Measurements from ENCODE around the gene ZDHHC20.

ZDHHC20 gene

GRCh38 chr13:21326155-21327031 is 132.7 kb downstream of the ZDHHC20 start:
- no peak for DNase-seq (ENCODE audit: low read depth, low spot score)

DNA sequence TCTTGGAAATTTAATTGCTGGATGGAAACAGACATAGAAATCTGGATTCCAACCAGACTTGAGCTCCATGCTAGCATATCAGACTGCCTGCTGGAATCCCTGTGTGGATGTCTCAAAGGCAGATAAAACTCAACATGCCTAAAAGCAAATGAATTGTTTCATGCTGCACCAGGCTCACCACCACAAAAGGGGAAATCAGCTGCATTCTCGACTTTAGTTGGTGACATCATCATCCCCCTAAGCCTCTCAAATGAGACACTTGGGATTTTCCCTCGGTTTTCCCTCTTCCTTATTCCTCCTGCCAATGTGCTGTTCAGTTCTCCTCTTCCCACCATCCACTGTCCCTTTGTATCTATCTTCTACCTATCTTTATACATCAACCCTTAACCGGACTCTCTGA is 134.3 kb downstream of the ZDHHC20 start:
- DNase-seq (ENCODE audit: low read depth, low spot score): no peak

DNA sequence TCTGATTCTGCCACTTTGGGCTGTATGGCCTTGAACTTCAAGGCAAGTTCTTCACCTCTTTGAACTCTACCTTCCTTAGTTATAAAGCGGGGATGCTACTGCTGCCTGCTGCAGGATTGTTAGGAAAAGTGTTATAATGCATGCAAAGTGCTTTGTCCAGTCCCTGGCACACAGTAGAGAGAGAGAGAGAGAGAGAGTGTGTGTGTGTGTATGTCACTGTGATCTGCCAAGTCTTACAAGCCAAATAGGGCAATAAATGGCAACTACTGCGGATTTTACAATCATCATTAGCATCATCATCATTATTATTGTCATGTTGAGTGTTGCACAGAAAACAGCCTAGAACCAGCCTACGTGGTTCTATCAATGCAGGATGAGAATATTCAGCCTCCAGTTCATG is 136.1 kb downstream of the ZDHHC20 start:
- no peak for DNase-seq (ENCODE audit: low read depth, low spot score)

All from smooth muscle cell of the brain vasculature (primary cell).